ENCODE results near the gene NUDT21.
"Not testable (repeated sequence)": the region's sequence is repeated elsewhere in the genome, so short reads cannot be mapped to it uniquely, and the experiment has no call there.

NUDT21 gene

GRCh38 chr16:56408379-56409098, 42.6 kb downstream of the NUDT21 start:
- Histone ChIP-seq H3K9me3 (replicated peaks in 1 of 11) (no peaks in the 10 kb centered on the region), H3K4me3 (no peak overlapping the region), H3K36me3 (peaks cover 80 to 88% (median 85%) of the 10 kb centered on the region in 11 experiments), H3K9ac (no peak overlapping the region), H3K4me2 (no peak overlapping the region), H3K27me3 (no peaks in the 10 kb centered on the region), H3K27ac (no peak overlapping the region), H4K20me1 (peaks cover 0 to 35% (median 11%) of the 10 kb centered on the region in 11 experiments; a peak in 10 of 22 replicates), H3K4me1 (peaks cover 0 to 4% (median 0%) of the 10 kb centered on the region in 10 experiments; a peak in 1 of 20 replicates)
- no peak for TF ChIP-seq Cebpa-rat (IDR thresholded peaks at IDR 0.05)

- H4K20me1 ChIP-seq: peaks cover 0 to 25% (median 12%) of the 10 kb centered on the region in 11 experiments; a peak in 10 of 22 replicates
- no peak for TF ChIP-seq Cebpa-rat (IDR thresholded peaks at IDR 0.05)
- no peaks in the 10 kb centered on the region for H3K27me3 ChIP-seq
- no peak overlapping the region for H3K4me3 ChIP-seq
- peaks cover 76 to 87% (median 85%) of the 10 kb centered on the region in 11 experiments for H3K36me3 ChIP-seq
- peaks cover 0 to 4% (median 0%) of the 10 kb centered on the region in 10 experiments; a peak in 1 of 20 replicates for H3K4me1 ChIP-seq
- no peak overlapping the region for H3K27ac ChIP-seq
- no peak overlapping the region for H3K4me2 ChIP-seq
- no peak overlapping the region for H3K9ac ChIP-seq
- H3K9me3 ChIP-seq (replicated peaks in 1 of 11): no peaks in the 10 kb centered on the region
These were observed 45.0 kb downstream of the NUDT21 start for GRCh38 chr16:56405977-56406672.

GRCh38 chr16:56401482-56401881, 49.6 kb downstream of the NUDT21 start:
- Histone ChIP-seq H3K27me3 (no peaks in the 10 kb centered on the region), H3K4me1 (peaks cover 0 to 3% (median 0%) of the 10 kb centered on the region in 10 experiments; a peak in 1 of 20 replicates), H3K4me3 (no peak overlapping the region), H3K36me3 (peaks cover 71 to 82% (median 74%) of the 10 kb centered on the region in 11 experiments), H3K4me2 (no peak overlapping the region), H3K9me3 (replicated peaks in 1 of 11) (peaks cover 0 to 7% (median 0%) of the 10 kb centered on the region in 11 experiments; a peak in 2 of 22 replicates), H3K9ac (no peak overlapping the region), H4K20me1 (peaks cover 0 to 11% (median 0%) of the 10 kb centered on the region in 11 experiments; a peak in 7 of 22 replicates), H3K27ac (no peak overlapping the region)
- no peak for TF ChIP-seq Cebpa-rat (IDR thresholded peaks at IDR 0.05)

- Histone ChIP-seq H3K4me1 (no peaks in the 10 kb centered on the region), H3K9ac (no peak overlapping the region), H3K9me3 (replicated peaks in 1 of 11) (peaks cover 0 to 7% (median 0%) of the 10 kb centered on the region in 11 experiments; a peak in 2 of 22 replicates), H3K4me3 (no peak overlapping the region), H3K27ac (no peak overlapping the region), H3K4me2 (no peak overlapping the region), H4K20me1 (peaks cover 0 to 8% (median 0%) of the 10 kb centered on the region in 11 experiments; a peak in 7 of 22 replicates), H3K36me3 (peaks cover 68 to 79% (median 72%) of the 10 kb centered on the region in 11 experiments), H3K27me3 (no peaks in the 10 kb centered on the region)
- TF ChIP-seq Cebpa-rat (IDR thresholded peaks at IDR 0.05): no peak
These were observed 50.7 kb downstream of the NUDT21 start for GRCh38 chr16:56400458-56400857.

GRCh38 chr16:56399486-56399885, 51.6 kb downstream of the NUDT21 start:
- H3K4me1 ChIP-seq: no peaks in the 10 kb centered on the region
- TF ChIP-seq Cebpa-rat (IDR thresholded peaks at IDR 0.05): no peak
- H3K27ac ChIP-seq: no peak overlapping the region
- peaks cover 58 to 69% (median 63%) of the 10 kb centered on the region in 11 experiments for H3K36me3 ChIP-seq
- no peak overlapping the region for H3K9ac ChIP-seq
- H3K4me2 ChIP-seq: no peak overlapping the region
- peaks cover 0 to 7% (median 0%) of the 10 kb centered on the region in 11 experiments; a peak in 2 of 22 replicates for H3K9me3 ChIP-seq (replicated peaks in 1 of 11)
- H3K27me3 ChIP-seq: no peaks in the 10 kb centered on the region
- H4K20me1 ChIP-seq: peaks cover 0 to 8% (median 0%) of the 10 kb centered on the region in 11 experiments; a peak in 7 of 22 replicates
- H3K4me3 ChIP-seq: no peak overlapping the region

- no peak for TF ChIP-seq Cebpa-rat (IDR thresholded peaks at IDR 0.05)
These were observed 52.1 kb downstream of the NUDT21 start for GRCh38 chr16:56399047-56399446.

GRCh38 chr16:56396724-56397123, 54.4 kb downstream of the NUDT21 start:
- not testable (repeated sequence) for H3K4me2 ChIP-seq; H4K20me1 ChIP-seq; H3K4me1 ChIP-seq; H3K27me3 ChIP-seq; H3K9ac ChIP-seq; H3K9me3 ChIP-seq (replicated peaks in 1 of 11); H3K4me3 ChIP-seq; H3K27ac ChIP-seq
- peaks cover 38 to 59% (median 43%) of the 10 kb centered on the region in 11 experiments for H3K36me3 ChIP-seq

More at GRCh38 chr16:56399047-56399446, 52.1 kb downstream of the NUDT21 start:
- Histone ChIP-seq H3K4me3 (no peak overlapping the region), H3K27me3 (no peaks in the 10 kb centered on the region), H4K20me1 (peaks cover 0 to 8% (median 0%) of the 10 kb centered on the region in 11 experiments; a peak in 7 of 22 replicates), H3K9me3 (replicated peaks in 1 of 11) (peaks cover 0 to 7% (median 0%) of the 10 kb centered on the region in 11 experiments; a peak in 2 of 22 replicates), H3K36me3 (peaks cover 54 to 65% (median 58%) of the 10 kb centered on the region in 11 experiments), H3K9ac (no peak overlapping the region), H3K27ac (no peak overlapping the region), H3K4me2 (no peak overlapping the region), H3K4me1 (no peaks in the 10 kb centered on the region)

- Histone ChIP-seq H3K9me3 (replicated peaks in 1 of 11) (peaks cover 0 to 4% (median 0%) of the 10 kb centered on the region in 11 experiments; a peak in 1 of 22 replicates), H3K4me3 (no peak overlapping the region), H3K36me3 (peaks cover 73 to 92% (median 74%) of the 10 kb centered on the region in 11 experiments), H3K27ac (no peak overlapping the region), H3K4me1 (no peaks in the 10 kb centered on the region), H3K27me3 (no peaks in the 10 kb centered on the region), H3K4me2 (no peak overlapping the region), H4K20me1 (peaks cover 0 to 5% (median 0%) of the 10 kb centered on the region in 11 experiments; a peak in 1 of 22 replicates), H3K9ac (no peak overlapping the region)
- no peak for TF ChIP-seq Cebpa-rat (IDR thresholded peaks at IDR 0.05)
These were observed 61.6 kb downstream of the NUDT21 start for GRCh38 chr16:56389554-56389953.

- H3K9me3 ChIP-seq (replicated peaks in 1 of 11): peaks cover 3 to 17% (median 9%) of the 10 kb centered on the region in 11 experiments; a peak in 18 of 22 replicates
- H3K27ac ChIP-seq: no peak overlapping the region
- peaks cover 0 to 5% (median 0%) of the 10 kb centered on the region in 11 experiments; a peak in 1 of 22 replicates for H4K20me1 ChIP-seq
- H3K4me3 ChIP-seq: no peak overlapping the region
- TF ChIP-seq Cebpa-rat (IDR thresholded peaks at IDR 0.05): no peak
- no peaks in the 10 kb centered on the region for H3K27me3 ChIP-seq
- no peaks in the 10 kb centered on the region for H3K4me1 ChIP-seq
- H3K36me3 ChIP-seq: peaks cover 87 to 98% (median 88%) of the 10 kb centered on the region in 11 experiments
- no peak overlapping the region for H3K9ac ChIP-seq
- H3K4me2 ChIP-seq: no peak overlapping the region
These were observed 62.9 kb downstream of the NUDT21 start for GRCh38 chr16:56388209-56388608.

Data from BLaER1 treated with 17β-estradiol and CSF1 and Interleukin-3, amounts not matched to agents 10 nM and 100 nM (cell line).